HepG2 (cell line): ENCODE results near the gene PPM1K. TPM values are rescaled to one million over a fixed set of nuclear protein-coding genes. Genes with fewer than 3 reads are reported as not detected.

Experiments used
- ARID2 ChIP-seq: sonication (generic); formaldehyde crosslinking; IDR thresholded peaks from 2 replicates; pipeline ENCODE4 v1.8.1; 2022; ENCODE audit warnings: mild to moderate bottlenecking, missing genetic modification reagents, borderline replicate concordance
- ARID5B ChIP-seq: IDR thresholded peaks from 2 replicates; pipeline ENCODE4 v1.4.0; 2020; ENCODE audit warnings: mild to moderate bottlenecking, missing genetic modification reagents
- CEBPG ChIP-seq: IDR thresholded peaks from 2 replicates; pipeline ENCODE4 v1.6.1; 2016
- ETV5 ChIP-seq: IDR thresholded peaks from 2 replicates; pipeline ENCODE4 v1.6.1; 2018; ENCODE audit warnings: missing biosample characterization, missing genetic modification reagents, inconsistent platforms, borderline replicate concordance
- GMEB1 ChIP-seq: sonication (generic); formaldehyde crosslinking; IDR thresholded peaks from 2 replicates; pipeline ENCODE4 v1.5.1; 2020; ENCODE audit warnings: missing genetic modification reagents, mild to moderate bottlenecking, borderline replicate concordance
- MIER3 ChIP-seq: IDR thresholded peaks from 2 replicates; pipeline ENCODE4 v1.6.1; 2016; ENCODE audit warnings: missing compliant biosample characterization, borderline replicate concordance
- MLXIP ChIP-seq: sonication (generic); formaldehyde crosslinking; IDR thresholded peaks from 2 replicates; pipeline ENCODE4 v1.9.0; 2021; ENCODE audit warnings: missing genetic modification reagents, borderline replicate concordance
- MXD1 ChIP-seq: sonication (generic); formaldehyde crosslinking; IDR thresholded peaks from 2 replicates; pipeline ENCODE4 v1.4.0; 2020; ENCODE audit warnings: mild to moderate bottlenecking, missing genetic modification reagents
- PAXIP1 ChIP-seq: sonication (generic); formaldehyde crosslinking; conservative IDR thresholded peaks from 2 replicates; pipeline ENCODE4 v1.4.0; 2020; ENCODE audit warnings: mild to moderate bottlenecking, missing genetic modification reagents, moderate library complexity
- RAD21 ChIP-seq: fragments of 450-650 bp; formaldehyde crosslinking; IDR thresholded peaks from 2 replicates; pipeline ENCODE4 v1.5.0; 2020; ENCODE audit warnings: mild to moderate bottlenecking
- SMC3 ChIP-seq: IDR thresholded peaks from 2 replicates; pipeline ENCODE4 v1.6.1; 2011; ENCODE audit warnings: low read length, improper control_type of control experiment
- TAF1 ChIP-seq: sonication (generic); formaldehyde crosslinking; IDR thresholded peaks from 2 replicates; pipeline ENCODE4 v1.4.0; 2020; ENCODE audit warnings: missing genetic modification reagents
- TEAD3 ChIP-seq: optimal IDR thresholded peaks from 2 replicates; pipeline ENCODE3; 2016; ENCODE audit warnings: borderline replicate concordance
- TERF1 ChIP-seq: sonication (generic); formaldehyde crosslinking; IDR thresholded peaks from 2 replicates; pipeline ENCODE4 v1.8.0; 2022; ENCODE audit warnings: mild to moderate bottlenecking, missing genetic modification reagents, moderate library complexity
- TFAP4 ChIP-seq: sonication (generic); IDR thresholded peaks from 2 replicates; pipeline ENCODE4 v1.6.1; 2016; ENCODE audit warnings: low read depth, borderline replicate concordance
- polyA plus RNA-seq, 8 experiments: library from polyadenylated mRNA; depleted of rRNA in 3 of 8; stranded (reverse) in 7 of 8; unstranded in 1 of 8; fragments of >200 nt; fragmentation: Illumina TruSeq in 4 of 8; extraction: Trizol in 4 of 8; gene quantifications; 2 replicates each; pipeline versions ENCODE4 v1.2.1 to v1.2.3, GENCODE V29; 2011 to 2016; ENCODE audit warnings: low read depth in 4 of 8, missing spikeins in 1 of 8, mixed read lengths in 1 of 8; ENCODE audit not compliant: insufficient read depth in 1 of 8
- total RNA-seq, 5 experiments: library from RNA; depleted of rRNA; stranded (reverse); fragments of >200 nt; fragmentation: Illumina TruSeq; extraction: Trizol; gene quantifications; 2 replicates each; pipeline ENCODE4 v1.2.3, GENCODE V29; 2016; ENCODE audit warnings: low read depth in 1 of 5

PPM1K gene
- total and polyA plus RNA-seq, 2 of the 13 experiments (the other 11 are each of a cell fraction or from before 2014, with no cell fraction given): 11.9 to 17.8 TPM

- TF ChIP-seq TFAP4 (peak; percentile 70; the same call in 1 of the 2 replicates), TERF1 (CRISPR knock-in tag) (no peak), ETV5 (CRISPR knock-in tag) (peak; percentile 59; the same call in 1 of the 2 replicates), TEAD3 (peak; percentile 77), MXD1 (CRISPR knock-in tag) (no peak), SMC3 (0 out of 2 replicates have a peak, but pooled peaks have one; percentile 9), MLXIP (CRISPR knock-in tag) (no peak), RAD21 (CRISPR knock-in tag) (no peak), GMEB1 (CRISPR knock-in tag) (no peak), CEBPG (peak; percentile 69), TAF1 (CRISPR knock-in tag) (no peak), ARID2 (CRISPR knock-in tag) (no peak), PAXIP1 (CRISPR knock-in tag) (peak; percentile 46), ARID5B (peak; percentile 90), MIER3 (CRISPR knock-in tag) (peak; percentile 60; the same call in 1 of the 2 replicates)
Measured at GRCh38 chr4:88216395-88216794, 68.0 kb downstream of the PPM1K start (continued).
